K562 (cell line): ENCODE measurements around the gene SNRNP40. TPM values are rescaled to one million over a fixed set of nuclear protein-coding genes. Genes with fewer than 3 reads are reported as not detected.

Experiments
- ASH1L ChIP-seq: fragments of 450-650 bp; IDR thresholded peaks from 2 replicates; pipeline ENCODE4 v1.6.1; 2018; ENCODE audit warnings: borderline replicate concordance, mild to moderate bottlenecking, low read depth; ENCODE audit not compliant: partially characterized antibody
- BHLHE40 ChIP-seq: IDR thresholded peaks from 2 replicates; pipeline ENCODE4 v1.6.1; 2011; ENCODE audit warnings: low read length, improper control_type of control experiment
- BRD4 ChIP-seq: fragments of 200-600 bp; sonication (generic); IDR thresholded peaks from 2 replicates; pipeline ENCODE4 v1.6.1; 2017; ENCODE audit warnings: inconsistent platforms
- BRD9 ChIP-seq: fragments of 450-650 bp; IDR thresholded peaks from 2 replicates; pipeline ENCODE4 v1.6.1; 2018; ENCODE audit warnings: low read depth; ENCODE audit not compliant: partially characterized antibody
- CREB3 ChIP-seq: fragments of 450-650 bp; conservative IDR thresholded peaks from 2 replicates; pipeline ENCODE4 v1.6.1; 2016; ENCODE audit warnings: missing genetic modification characterization, low read depth, mild to moderate bottlenecking, missing compliant biosample characterization, moderate library complexity
- CREM ChIP-seq: IDR thresholded peaks from 2 replicates; pipeline ENCODE4 v1.6.1; 2014; ENCODE audit warnings: antibody characterized with exemption, low read depth
- CTBP1 ChIP-seq: fragments of 450-650 bp; IDR thresholded peaks from 2 replicates; pipeline ENCODE4 v1.6.1; 2016; ENCODE audit warnings: borderline replicate concordance
- ETV5 ChIP-seq: sonication (generic); formaldehyde crosslinking; IDR thresholded peaks from 2 replicates; pipeline ENCODE4 v1.4.0; 2020; ENCODE audit warnings: low read depth, mild to moderate bottlenecking, missing genetic modification reagents
- GATAD2A ChIP-seq: fragments of 450-650 bp; IDR thresholded peaks from 2 replicates; pipeline ENCODE4 v1.6.1; 2017
- HES1 ChIP-seq: fragments of 450-650 bp; IDR thresholded peaks from 2 replicates; pipeline ENCODE4 v1.6.1; 2016; ENCODE audit warnings: low read depth, mild to moderate bottlenecking, moderate library complexity
- HNRNPLL ChIP-seq: fragments of 200-400 bp; formaldehyde crosslinking; IDR thresholded peaks from 2 replicates; pipeline ENCODE4 v1.6.1; 2017; ENCODE audit warnings: low read length, low read depth, mild to moderate bottlenecking; ENCODE audit not compliant: poor library complexity, severe bottlenecking
- JUN ChIP-seq, 2 experiments: sonication (generic) in 1 of 2; formaldehyde crosslinking in 1 of 2; IDR thresholded peaks; 2 replicates each; pipeline versions ENCODE4 v1.6.1 to v1.8.0; 2012 to 2022; ENCODE audit warnings: borderline replicate concordance in 2 of 2, mild to moderate bottlenecking in 2 of 2, improper control_type of control experiment in 1 of 2, low read depth in 1 of 2, low read length in 1 of 2, missing genetic modification reagents in 1 of 2
- KDM5B ChIP-seq: fragments of 200-600 bp; sonication (generic); IDR thresholded peaks from 2 replicates; pipeline ENCODE4 v1.6.1; 2012; ENCODE audit warnings: low read depth, mild to moderate bottlenecking, moderate library complexity, low read length, control low read depth, inconsistent platforms; ENCODE audit not compliant: insufficient replicate concordance
- NR2C2 ChIP-seq, 2 experiments: fragments of 200-800 bp in 1 of 2; sonication (Bioruptor generic) in 1 of 2; sonication (generic) in 1 of 2; formaldehyde crosslinking in 1 of 2; IDR thresholded peaks; 2 replicates each; pipeline versions ENCODE4 v1.6.1 to v1.8.0; 2016 to 2022; ENCODE audit warnings: mild to moderate bottlenecking in 1 of 2, missing compliant biosample characterization in 1 of 2, missing genetic modification characterization in 1 of 2, missing genetic modification reagents in 1 of 2
- SP1 ChIP-seq: sonication (generic); formaldehyde crosslinking; IDR thresholded peaks from 2 replicates; pipeline ENCODE4 v1.8.1; 2022; ENCODE audit warnings: mild to moderate bottlenecking, missing genetic modification reagents
- SP2 ChIP-seq: IDR thresholded peaks from 2 replicates; pipeline ENCODE4 v1.6.1; 2011; ENCODE audit warnings: mild to moderate bottlenecking, low read depth, low read length, moderate library complexity; ENCODE audit not compliant: poor library complexity, severe bottlenecking; ENCODE audit errors: extremely low read depth
- STAT5B ChIP-seq: fragments of 250-450 bp; sonication (Bioruptor Pico); IDR thresholded peaks from 2 replicates; pipeline ENCODE4 v1.8.0; 2021; ENCODE audit warnings: mild to moderate bottlenecking, inconsistent platforms
- TRIM25 ChIP-seq: fragments of 450-650 bp; IDR thresholded peaks from 2 replicates; pipeline ENCODE4 v1.7.0; 2016; ENCODE audit warnings: borderline replicate concordance
- ZBTB9 ChIP-seq: fragments of 450-650 bp; formaldehyde crosslinking; IDR thresholded peaks from 2 replicates; pipeline ENCODE4 v1.4.0; 2020; ENCODE audit warnings: mild to moderate bottlenecking, moderate library complexity
- ZNF507 ChIP-seq: conservative IDR thresholded peaks from 2 replicates; pipeline ENCODE4 v1.6.1; 2017; ENCODE audit warnings: missing genetic modification characterization, missing compliant biosample characterization
- ZNF707 ChIP-seq: fragments of 250-450 bp; sonication (Bioruptor Pico); conservative IDR thresholded peaks from 2 replicates; pipeline ENCODE4 v1.8.0; 2022; ENCODE audit warnings: inconsistent platforms, mild to moderate bottlenecking, moderate library complexity
- polyA plus RNA-seq, 8 experiments: library from polyadenylated mRNA; depleted of rRNA in 4 of 8; stranded (reverse) in 5 of 8; unstranded in 3 of 8; fragments of >200 nt; fragmentation: Nextera tagmentation in 2 of 8; fragmentation: Illumina TruSeq in 1 of 8; extraction: Ambion mirVana in 2 of 8; extraction: Trizol in 1 of 8; gene quantifications; 2 replicates each; pipeline versions ENCODE4 v1.2.1 to v1.2.3, GENCODE V29; 2011 to 2014; ENCODE audit warnings: inconsistent platforms in 1 of 8, missing spikeins in 1 of 8
- total RNA-seq, 7 experiments: library from RNA; depleted of rRNA in 6 of 7; stranded (reverse); fragments of >200 nt in 6 of 7; fragmentation: Illumina TruSeq in 2 of 7; extraction: Trizol in 2 of 7; gene quantifications; 2 replicates each; pipeline versions ENCODE4 v1.2.1 to v1.2.3, GENCODE V29; 2011 to 2021; ENCODE audit warnings: low replicate concordance in 1 of 7

SNRNP40 gene
- total and polyA plus RNA-seq, 9 of the 15 experiments (the other 6 are each of a cell fraction or from before 2014, with no cell fraction given), result 48.7 to 278 (median 163) TPM

- no peak for TF ChIP-seq CREB3 (tag)
- no peak for TF ChIP-seq ZNF707 (CRISPR knock-in tag)
- peak; percentile 44; the same call in 1 of the 2 replicates for TF ChIP-seq NR2C2 (CRISPR knock-in tag; IDR thresholded peaks at IDR 0.05)
- peak; percentile 89 for TF ChIP-seq NR2C2 (tag; IDR thresholded peaks at IDR 0.05)
- peak; percentile 94 for TF ChIP-seq BRD4
- no peak for TF ChIP-seq ZNF507 (tag)
- peak; percentile 83 for TF ChIP-seq HNRNPLL
- TF ChIP-seq ZBTB9, result peak; percentile 39; the same call in 1 of the 2 replicates
- no peak for TF ChIP-seq TRIM25
- TF ChIP-seq CREM, result peak; percentile 91
- no peak for TF ChIP-seq BHLHE40
- peak; percentile 98 for TF ChIP-seq KDM5B
- peak; percentile 67 for TF ChIP-seq BRD9
- peak; percentile 55; the same call in 1 of the 2 replicates for TF ChIP-seq ETV5 (CRISPR knock-in tag)
- 0 out of 2 replicates have a peak, but pooled peaks have one; percentile 5 for TF ChIP-seq SP1 (CRISPR knock-in tag)
- TF ChIP-seq ASH1L, result peak; percentile 86
- TF ChIP-seq GATAD2A, result no peak
- peak; percentile 57 for TF ChIP-seq SP2
- TF ChIP-seq CTBP1, result peak; percentile 60
- TF ChIP-seq STAT5B (CRISPR knock-in tag), result no peak
- TF ChIP-seq JUN (IDR thresholded peaks at IDR 0.05; ENCODE audit: borderline replicate concordance, low read depth, low read length), result peak; percentile 17; the same call in 1 of the 2 replicates
- TF ChIP-seq JUN (CRISPR knock-in tag; IDR thresholded peaks at IDR 0.05; ENCODE audit: borderline replicate concordance), result no peak
- no peak for TF ChIP-seq HES1
Measured at GRCh38 chr1:31296486-31297276, at the start of gene SNRNP40, which contains the start of gene ZCCHC17 (continued).
